HFF-Myc (cell line): ENCODE results near the gene RS1.

Source experiments
- DNase-seq: peaks from one replicate; pipeline ENCODE4 v3.0.0-alpha.2; 2011; ENCODE audit warnings: low read depth; ENCODE audit errors: extremely low read depth
- H3K4me3 ChIP-seq: replicated peaks from 2 replicates; pipeline ENCODE4 v1.5.1; 2011; ENCODE audit warnings: low read depth, mild to moderate bottlenecking, control low read depth, low read length
- TF ChIP-seq, protein P1 (sequence below): IDR thresholded peaks from 2 replicates; pipeline ENCODE4 v1.5.1; 2012; ENCODE audit warnings: mild to moderate bottlenecking, low read depth, low read length, control low read depth; ENCODE audit errors: missing control alignments

The RS1 gene

GRCh38 chrX:18682979-18683387, 11.1 kb upstream of the RS1 start:
- TF ChIP-seq, protein P1, sequence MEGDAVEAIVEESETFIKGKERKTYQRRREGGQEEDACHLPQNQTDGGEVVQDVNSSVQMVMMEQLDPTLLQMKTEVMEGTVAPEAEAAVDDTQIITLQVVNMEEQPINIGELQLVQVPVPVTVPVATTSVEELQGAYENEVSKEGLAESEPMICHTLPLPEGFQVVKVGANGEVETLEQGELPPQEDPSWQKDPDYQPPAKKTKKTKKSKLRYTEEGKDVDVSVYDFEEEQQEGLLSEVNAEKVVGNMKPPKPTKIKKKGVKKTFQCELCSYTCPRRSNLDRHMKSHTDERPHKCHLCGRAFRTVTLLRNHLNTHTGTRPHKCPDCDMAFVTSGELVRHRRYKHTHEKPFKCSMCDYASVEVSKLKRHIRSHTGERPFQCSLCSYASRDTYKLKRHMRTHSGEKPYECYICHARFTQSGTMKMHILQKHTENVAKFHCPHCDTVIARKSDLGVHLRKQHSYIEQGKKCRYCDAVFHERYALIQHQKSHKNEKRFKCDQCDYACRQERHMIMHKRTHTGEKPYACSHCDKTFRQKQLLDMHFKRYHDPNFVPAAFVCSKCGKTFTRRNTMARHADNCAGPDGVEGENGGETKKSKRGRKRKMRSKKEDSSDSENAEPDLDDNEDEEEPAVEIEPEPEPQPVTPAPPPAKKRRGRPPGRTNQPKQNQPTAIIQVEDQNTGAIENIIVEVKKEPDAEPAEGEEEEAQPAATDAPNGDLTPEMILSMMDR, result no peak
- DNase-seq, result no peak

GRCh38 chrX:18681996-18682395, 10.1 kb upstream of the RS1 start:
- TF ChIP-seq, protein P1, result no peak
- DNase-seq, result no peak
- H3K4me3 ChIP-seq, result no peak overlapping the region

More at GRCh38 chrX:18682979-18683387, 11.1 kb upstream of the RS1 start:
- no peak overlapping the region for H3K4me3 ChIP-seq

DNA sequence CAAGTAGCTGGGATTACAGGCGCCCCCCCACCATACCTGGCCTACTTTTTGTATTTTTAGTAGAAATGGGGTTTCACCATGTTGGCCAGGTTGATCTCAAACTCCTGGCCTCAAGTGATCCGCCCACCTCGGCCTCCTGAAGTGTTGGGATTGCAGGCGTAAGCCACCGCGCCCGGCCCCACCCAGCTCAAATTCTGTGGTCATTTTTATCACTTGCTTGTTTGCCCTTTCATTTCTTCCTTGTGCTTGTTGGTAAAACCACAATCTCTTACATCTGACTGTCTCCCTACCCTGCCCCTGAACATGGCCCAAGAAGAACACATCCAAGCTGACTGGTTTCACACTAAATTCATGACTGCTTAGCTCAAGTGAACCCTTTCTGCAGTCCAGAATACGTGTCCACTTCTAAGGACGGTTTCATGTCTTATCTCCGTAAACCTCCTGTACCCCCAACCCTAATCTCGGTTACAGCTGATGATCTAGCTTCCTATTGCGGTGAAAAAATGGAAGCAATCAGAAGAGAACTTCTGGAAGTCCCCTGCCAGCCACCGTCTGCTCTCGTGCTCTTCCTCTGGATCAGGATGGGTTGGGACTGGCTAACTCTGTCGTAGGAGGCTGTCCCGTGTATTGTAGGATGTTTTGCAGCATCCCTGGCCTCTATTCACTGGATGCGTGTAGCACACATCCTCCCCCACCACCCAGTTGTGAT, 5.4 kb upstream of the RS1 start:
- no peak overlapping the region for H3K4me3 ChIP-seq
- TF ChIP-seq, protein P1, result no peak
- DNase-seq, result no peak

DNA sequence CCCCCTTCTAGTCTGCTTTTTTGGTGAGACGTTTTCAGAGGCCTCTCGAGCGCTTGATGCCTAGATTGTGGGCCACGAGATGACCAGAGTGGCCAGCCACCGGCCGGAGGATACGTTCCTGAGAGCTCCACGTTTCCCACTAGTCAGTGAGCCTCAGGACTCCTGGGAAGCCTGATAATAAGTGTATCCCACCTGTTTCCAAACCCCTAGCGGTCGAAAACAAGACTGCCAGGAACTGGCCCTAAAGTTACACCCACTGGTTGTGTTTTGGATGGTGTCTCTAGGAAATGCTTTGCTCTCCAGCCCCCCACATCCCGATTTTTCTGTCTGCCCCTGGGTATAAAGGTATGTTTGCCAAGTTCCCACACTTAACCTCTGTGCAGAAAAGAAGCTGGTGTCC, 4.6 kb upstream of the RS1 start:
- no peak for DNase-seq
- no peak overlapping the region for H3K4me3 ChIP-seq
- TF ChIP-seq, protein P1, result no peak

GRCh38 chrX:18676050-18676449, 4.1 kb upstream of the RS1 start:
- no peak overlapping the region for H3K4me3 ChIP-seq
- TF ChIP-seq, protein P1, result no peak
- DNase-seq, result no peak

DNA sequence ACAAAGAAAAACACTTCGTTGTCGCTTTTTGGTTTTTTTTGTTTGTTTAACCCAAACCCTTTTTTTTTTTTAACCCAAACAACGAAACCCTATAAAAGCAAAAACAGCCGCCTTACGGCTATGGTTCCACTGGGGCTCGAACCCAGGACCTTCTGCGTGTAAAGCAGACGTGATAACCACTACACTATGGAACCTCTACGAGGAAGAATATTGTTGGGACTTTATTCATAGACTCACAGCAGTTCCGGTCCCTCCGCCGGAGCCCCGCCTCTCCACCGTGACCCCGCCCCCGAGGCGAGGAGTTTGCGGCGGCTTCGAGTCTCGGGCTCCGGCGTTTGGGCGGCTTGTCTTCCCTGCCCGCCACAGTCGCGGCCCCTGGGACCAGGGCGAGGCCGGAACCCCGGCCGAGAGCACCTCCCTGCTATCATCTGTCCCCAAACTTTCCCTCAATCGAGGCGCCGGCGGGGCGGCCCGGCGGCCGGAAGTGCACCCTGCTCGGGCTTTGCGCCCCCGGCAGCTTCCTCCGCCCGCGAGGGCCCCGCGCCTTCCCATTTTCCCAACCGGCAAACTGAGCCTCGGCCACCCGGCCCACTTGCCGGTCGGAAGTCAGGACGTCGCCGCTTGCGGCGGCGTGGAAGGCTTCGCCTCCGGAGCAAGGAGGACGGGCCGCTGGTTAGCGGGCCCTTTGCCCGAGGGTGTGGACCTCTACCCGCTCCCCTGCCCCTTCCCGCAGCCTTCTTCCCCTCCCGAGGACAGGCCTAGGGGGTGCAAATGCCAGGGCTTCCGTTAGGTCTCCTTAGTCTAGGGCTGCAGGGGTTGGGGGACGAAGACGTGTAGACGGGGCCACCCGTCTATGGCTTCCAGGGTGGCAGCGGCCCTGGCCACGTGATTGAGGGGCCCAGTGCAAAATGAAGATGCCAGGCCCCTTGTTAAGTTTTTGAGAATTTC, 3.2 kb upstream of the RS1 start:
- TF ChIP-seq, protein P1, result no peak
- DNase-seq, result peak; percentile 35
- H3K4me3 ChIP-seq, result peak overlapping the region; percentile 50
